Calu3 (cell line): ENCODE data around the gene TTC28. TPM values are rescaled to one million over a fixed set of nuclear protein-coding genes. Genes with fewer than 3 reads are reported as not detected.

Source experiments
- BruUV-seq: library from RNA; stranded (reverse); fragments of 400-500 nt; replicated peaks from 2 replicates; lab custom pipeline; 2021; lab: Mats Ljungman, UMichigan
- CTCF ChIA-PET: fragments of 300-600 bp; sonication (Branson Sonifier 250); formaldehyde crosslinking; loops from one replicate; lab custom pipeline; 2022; ENCODE audit warnings: antibody characterized with exemption; lab: Charles Lee
- DNase-seq: peaks from one replicate; pipeline ENCODE4 v3.0.0; 2022
- H3K27ac Mint-ChIP-seq: one replicate; pipeline ENCODE4 v1.8.0; 2022; ENCODE audit warnings: mixed read lengths; ENCODE audit not compliant: unreplicated experiment
- H3K27me3 Mint-ChIP-seq: one replicate; pipeline ENCODE4 v1.8.0; 2022; ENCODE audit warnings: mixed read lengths; ENCODE audit not compliant: unreplicated experiment
- H3K36me3 Mint-ChIP-seq: one replicate; pipeline ENCODE4 v1.8.0; 2022; ENCODE audit warnings: mild to moderate bottlenecking, moderate library complexity, mixed read lengths; ENCODE audit not compliant: insufficient read depth, unreplicated experiment
- H3K4me1 Mint-ChIP-seq: one replicate; pipeline ENCODE4 v1.8.0; 2022; ENCODE audit warnings: mild to moderate bottlenecking, low read depth, mixed read lengths; ENCODE audit not compliant: unreplicated experiment
- H3K4me3 Mint-ChIP-seq: one replicate; pipeline ENCODE4 v1.8.0; 2022; ENCODE audit warnings: mild to moderate bottlenecking, low read depth, moderate library complexity, mixed read lengths; ENCODE audit not compliant: unreplicated experiment
- H3K9me3 Mint-ChIP-seq: one replicate; pipeline ENCODE4 v1.8.0; 2022; ENCODE audit warnings: low read depth, mixed read lengths; ENCODE audit not compliant: unreplicated experiment
- CTCF ChIP-seq: fragments of 200-600 bp; IDR thresholded peaks from one replicate; pipeline ENCODE4 v1.8.0; 2022; ENCODE audit warnings: antibody characterized with exemption; ENCODE audit not compliant: unreplicated experiment
- intact Hi-C: fragments of 100-400 bp; cut with micrococcal nuclease; formaldehyde crosslinking; loops from one replicate; pipeline ENCODE4 v1.10.0; 2022; ENCODE audit not compliant: unreplicated experiment
- total RNA-seq: library from RNA; stranded (reverse); gene quantifications from 2 replicates; pipeline ENCODE4 v1.2.3, GENCODE V29; 2022

Gene TTC28
- total RNA-seq, 1 experiment from 2014 or later, result 5.2 TPM

DNA sequence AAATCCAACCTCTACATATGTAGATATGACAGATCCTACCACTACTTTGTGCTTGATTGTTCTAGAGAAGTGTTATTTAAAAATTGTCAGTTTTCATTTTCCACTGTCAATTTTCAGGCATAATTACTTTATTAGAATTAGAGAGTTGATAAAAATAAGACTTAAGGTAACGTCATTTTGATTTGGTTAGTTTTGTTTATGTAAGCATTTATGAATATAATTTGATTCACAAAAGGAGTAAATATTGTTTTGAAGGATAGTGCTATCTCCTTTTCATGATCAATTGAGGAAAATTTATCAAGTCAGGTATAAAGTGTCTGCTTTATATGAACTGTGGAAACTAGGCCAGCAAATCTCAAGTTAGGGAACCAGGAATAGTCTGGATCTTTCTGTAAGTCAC is 718.0 kb downstream of the TTC28 start:
- Mint-ChIP-seq H3K27ac (no peak overlapping the region), H3K27me3 (no peaks in the 10 kb centered on the region), H3K36me3 (no peaks in the 10 kb centered on the region), H3K4me3 (no peak overlapping the region), H3K9me3 (no peaks in the 10 kb centered on the region), H3K4me1 (no peaks in the 10 kb centered on the region)
- BruUV-seq, result no TSS peak
- no peak for DNase-seq
- intact Hi-C loops, result no loop called here
- no peak for TF ChIP-seq CTCF
- CTCF ChIA-PET, result no interaction called here

- CTCF ChIA-PET, result interaction anchor here (0.6 kb wide), 1 partner anchor 19 kb away, joined by 5 read pairs; no protein-coding TSS in a partner anchor
- TF ChIP-seq CTCF, result no peak
- DNase-seq, result no peak
- Mint-ChIP-seq H3K9me3 (no peaks in the 10 kb centered on the region), H3K27ac (no peak overlapping the region), H3K4me1 (no peaks in the 10 kb centered on the region), H3K4me3 (no peak overlapping the region), H3K27me3 (no peaks in the 10 kb centered on the region), H3K36me3 (no peaks in the 10 kb centered on the region)
- no TSS peak for BruUV-seq
- intact Hi-C loops, result no loop called here
Observed at GRCh38 chr22:27961182-27961581, 718.5 kb downstream of the TTC28 start.

DNA sequence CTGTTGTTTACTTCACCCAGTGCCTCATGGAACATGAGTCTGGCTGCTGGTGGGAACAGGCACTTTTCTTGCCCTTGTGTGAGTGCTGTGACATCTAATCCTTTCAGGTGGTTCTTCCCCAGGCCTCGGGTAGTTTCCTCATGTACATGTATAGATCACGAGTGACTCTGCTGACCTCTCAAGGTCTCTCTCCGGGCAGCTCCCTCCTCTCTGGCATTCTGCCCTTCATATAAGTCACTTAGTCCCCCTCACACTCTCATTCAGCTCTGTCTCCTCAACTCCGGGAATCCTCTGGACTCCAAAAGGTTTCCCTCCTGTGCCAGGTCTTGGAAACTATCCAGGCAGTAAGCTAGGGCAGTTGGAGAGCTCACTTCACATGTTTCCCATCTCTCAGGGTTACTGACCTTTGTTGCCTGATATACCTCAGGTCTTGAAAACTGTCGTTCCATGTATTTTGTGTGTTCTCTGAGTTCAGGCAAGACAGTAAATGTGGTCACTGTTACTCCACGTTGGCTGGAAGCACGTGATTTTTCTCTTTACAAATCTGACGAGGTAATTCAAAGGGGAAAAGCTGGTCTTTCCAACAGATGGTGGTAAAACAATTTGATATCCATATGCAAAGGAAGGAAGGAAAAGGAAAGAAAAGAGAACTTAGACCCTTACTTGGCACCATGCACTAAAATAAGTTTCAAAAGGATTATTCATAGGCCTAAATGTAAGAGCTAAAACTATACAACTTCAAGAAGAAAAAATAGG is 720.1 kb downstream of the TTC28 start:
- H3K36me3 Mint-ChIP-seq, result no peaks in the 10 kb centered on the region
- BruUV-seq, result no TSS peak
- H3K9me3 Mint-ChIP-seq, result no peaks in the 10 kb centered on the region
- H3K27me3 Mint-ChIP-seq, result no peaks in the 10 kb centered on the region
- H3K27ac Mint-ChIP-seq, result no peak overlapping the region
- no peak for DNase-seq
- no peak overlapping the region for H3K4me3 Mint-ChIP-seq
- TF ChIP-seq CTCF, result no peak
- CTCF ChIA-PET, result interaction anchor here (0.6 to 1.1 kb wide), 3 partner anchors 9 to 14 kb away, joined by 3 to 5 read pairs (median 4); no protein-coding TSS in a partner anchor
- intact Hi-C loops, result no loop called here
- no peaks in the 10 kb centered on the region for H3K4me1 Mint-ChIP-seq

DNA sequence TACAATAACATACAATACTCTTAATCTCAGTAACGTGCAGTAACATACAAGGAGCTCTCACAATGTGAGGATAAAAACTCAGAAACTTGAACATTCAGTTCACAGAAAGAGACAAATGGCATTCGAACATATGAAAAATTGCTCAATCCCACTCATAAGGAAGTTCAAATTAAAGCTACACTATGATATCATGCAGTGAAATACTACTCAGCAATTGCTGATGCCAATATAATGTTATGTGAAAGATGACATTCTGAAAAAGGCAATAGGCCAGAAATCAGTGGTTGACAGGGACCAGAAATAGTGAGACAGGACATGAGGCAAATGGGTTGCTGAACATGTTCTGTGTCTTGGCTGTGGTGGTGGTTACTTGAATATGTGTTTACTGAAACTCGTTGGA is 726.9 kb downstream of the TTC28 start:
- no peaks in the 10 kb centered on the region for H3K36me3 Mint-ChIP-seq
- TF ChIP-seq CTCF, result no peak
- CTCF ChIA-PET, result interaction anchor here (0.6 to 1.5 kb wide), 2 partner anchors 53 to 1116 kb away, joined by 3 read pairs; no protein-coding TSS in a partner anchor
- no TSS peak for BruUV-seq
- DNase-seq, result no peak
- H3K9me3 Mint-ChIP-seq, result no peaks in the 10 kb centered on the region
- peaks cover 10% of the 10 kb centered on the region for H3K4me1 Mint-ChIP-seq
- H3K27me3 Mint-ChIP-seq, result no peaks in the 10 kb centered on the region
- H3K27ac Mint-ChIP-seq, result no peak overlapping the region
- no peak overlapping the region for H3K4me3 Mint-ChIP-seq
- intact Hi-C loops, result no loop called here
